Progenitor cell of endocrine pancreas (in vitro differentiated cells): ENCODE results near the gene TCL1A. TPM values are rescaled to one million over a fixed set of nuclear protein-coding genes. Genes with fewer than 3 reads are reported as not detected.
"Not testable (repeated sequence)": the region's sequence is repeated elsewhere in the genome, so short reads cannot be mapped to it uniquely, and the experiment has no call there.

Experiments
- DNase-seq: peaks from one replicate; pipeline ENCODE4 v3.0.0; 2021; ENCODE audit warnings: low spot score; ENCODE audit not compliant: unreplicated experiment
- H3K27ac Mint-ChIP-seq: 2 replicates; pipeline ENCODE4 v1.8.0; 2021; ENCODE audit warnings: mild to moderate bottlenecking, moderate library complexity, mixed read lengths
- H3K27me3 Mint-ChIP-seq: 2 replicates; pipeline ENCODE4 v1.8.0; 2021; ENCODE audit warnings: mixed read lengths
- H3K36me3 Mint-ChIP-seq: 2 replicates; pipeline ENCODE4 v1.8.0; 2022; ENCODE audit warnings: mixed read lengths; ENCODE audit not compliant: insufficient read depth
- H3K4me1 Mint-ChIP-seq: 2 replicates; pipeline ENCODE4 v1.8.0; 2021; ENCODE audit warnings: low read depth, mixed read lengths
- H3K4me3 Mint-ChIP-seq: 2 replicates; pipeline ENCODE4 v1.8.0; 2021; ENCODE audit warnings: low read depth, mild to moderate bottlenecking, moderate library complexity, mixed read lengths
- H3K9me3 Mint-ChIP-seq: 2 replicates; pipeline ENCODE4 v1.8.0; 2021; ENCODE audit warnings: low read depth, mixed read lengths
- CTCF ChIP-seq: fragments of 200-600 bp; sonication (generic); IDR thresholded peaks from one replicate; pipeline ENCODE4 v1.5.0; 2021; ENCODE audit warnings: antibody characterized with exemption, mild to moderate bottlenecking; ENCODE audit not compliant: unreplicated experiment
- total RNA-seq: library from RNA; stranded (reverse); gene quantifications from 2 replicates; pipeline ENCODE4 v1.2.1, GENCODE V29; 2021

TCL1A gene
- total RNA-seq, 1 donor from 2014 or later, result not detected

GRCh38 chr14:95667249-95667693 lies 46.7 kb downstream of the TCL1A start:
- H3K4me1 Mint-ChIP-seq, result peaks cover 18% of the 10 kb centered on the region
- no peak for DNase-seq
- H3K9me3 Mint-ChIP-seq, result no peaks in the 10 kb centered on the region
- H3K27me3 Mint-ChIP-seq, result peaks cover 20% of the 10 kb centered on the region
- no peak overlapping the region for H3K4me3 Mint-ChIP-seq
- no peaks in the 10 kb centered on the region for H3K36me3 Mint-ChIP-seq
- TF ChIP-seq CTCF, result no peak
- no peak overlapping the region for H3K27ac Mint-ChIP-seq

GRCh38 chr14:95666450-95666849 lies 47.5 kb downstream of the TCL1A start:
- Mint-ChIP-seq H3K4me3 (no peak overlapping the region), H3K27ac (no peak overlapping the region), H3K36me3 (no peaks in the 10 kb centered on the region), H3K4me1 (peaks cover 24% of the 10 kb centered on the region), H3K9me3 (no peaks in the 10 kb centered on the region), H3K27me3 (peaks cover 19% of the 10 kb centered on the region)
- TF ChIP-seq CTCF, result no peak
- no peak for DNase-seq

- H3K27ac Mint-ChIP-seq, DNase-seq, H3K9me3 Mint-ChIP-seq, H3K27me3 Mint-ChIP-seq, H3K4me3 Mint-ChIP-seq, H3K36me3 Mint-ChIP-seq: not testable (repeated sequence)
- peak; percentile 33 for TF ChIP-seq CTCF
- peaks cover 33% of the 10 kb centered on the region for H3K4me1 Mint-ChIP-seq
Observed at GRCh38 chr14:95665530-95665929, 48.4 kb downstream of the TCL1A start.

GRCh38 chr14:95664546-95664945 lies 49.4 kb downstream of the TCL1A start:
- Mint-ChIP-seq H3K36me3 (no peaks in the 10 kb centered on the region), H3K27me3 (peaks cover under 1% of the 10 kb centered on the region), H3K27ac (no peak overlapping the region), H3K4me3 (no peak overlapping the region), H3K4me1 (peaks cover 38% of the 10 kb centered on the region), H3K9me3 (no peaks in the 10 kb centered on the region)
- no peak for TF ChIP-seq CTCF
- no peak for DNase-seq

GRCh38 chr14:95664066-95664465 lies 49.9 kb downstream of the TCL1A start:
- no peaks in the 10 kb centered on the region for H3K9me3 Mint-ChIP-seq
- H3K4me1 Mint-ChIP-seq, result peaks cover 38% of the 10 kb centered on the region
- H3K27me3 Mint-ChIP-seq, result no peaks in the 10 kb centered on the region
- no peak for TF ChIP-seq CTCF
- no peak overlapping the region for H3K27ac Mint-ChIP-seq
- H3K36me3 Mint-ChIP-seq, result no peaks in the 10 kb centered on the region
- H3K4me3 Mint-ChIP-seq, result no peak overlapping the region
- DNase-seq, result no peak
